Stimulated activated CD4-positive, alpha-beta T cell treated with anti-CD3 and anti-CD28 coated beads, Interleukin-1b, Interleukin-23, amount 100 ng/mL, for 4 hours (primary cell): Measurements from ENCODE around the gene RREB1.

Experiments
- DNase-seq, 2 donors: peaks; one replicate each; pipeline ENCODE4 v3.0.0-alpha.2; 2020; ENCODE audit warnings: low read depth in 2 of 2

Gene RREB1

GRCh38 chr6:7193122-7193521, 85.4 kb downstream of the RREB1 start:
- no peak for DNase-seq

DNA sequence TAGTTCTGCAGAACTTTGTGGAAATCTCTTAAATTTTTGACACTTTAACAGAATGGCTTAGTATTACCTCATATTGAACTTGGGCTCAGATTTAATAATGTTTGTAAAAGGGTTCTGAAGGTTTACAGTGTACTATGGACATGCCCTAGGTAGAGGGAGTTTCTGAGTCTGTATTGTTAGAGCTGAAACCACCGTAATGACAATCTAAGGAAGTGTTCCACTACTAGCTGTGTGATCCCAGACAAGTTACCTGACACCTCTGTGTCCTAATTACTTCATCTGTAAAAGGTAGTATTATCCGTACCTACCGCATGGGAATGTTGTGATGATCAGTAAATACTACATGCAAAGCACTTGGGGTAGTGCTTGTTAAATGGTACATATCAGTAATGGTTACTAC, 86.9 kb downstream of the RREB1 start:
- DNase-seq: no peak

GRCh38 chr6:7195339-7196018, 87.7 kb downstream of the RREB1 start:
- DNase-seq: no peak

DNA sequence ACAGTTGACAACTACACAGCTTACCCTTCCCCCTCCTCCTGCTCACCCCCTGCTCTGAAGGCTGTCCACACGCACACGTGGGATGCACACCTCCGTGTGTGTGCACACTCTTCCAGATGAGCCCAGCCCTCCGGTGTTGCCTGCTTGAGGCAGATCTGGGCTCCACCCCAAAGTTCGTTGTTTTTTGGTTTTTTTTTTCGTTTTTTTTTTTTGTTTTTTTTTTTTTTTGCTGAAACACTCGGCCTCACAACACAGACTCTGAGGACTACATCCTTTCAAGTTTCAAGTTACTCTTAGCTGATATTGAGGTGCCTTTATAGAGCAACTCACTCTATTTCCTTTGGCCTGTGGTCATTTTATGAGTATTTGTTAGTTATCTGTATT, 88.2 kb downstream of the RREB1 start:
- DNase-seq: no peak

- DNase-seq: no peak
Observed at GRCh38 chr6:7196685-7197283, 89.0 kb downstream of the RREB1 start.

DNA sequence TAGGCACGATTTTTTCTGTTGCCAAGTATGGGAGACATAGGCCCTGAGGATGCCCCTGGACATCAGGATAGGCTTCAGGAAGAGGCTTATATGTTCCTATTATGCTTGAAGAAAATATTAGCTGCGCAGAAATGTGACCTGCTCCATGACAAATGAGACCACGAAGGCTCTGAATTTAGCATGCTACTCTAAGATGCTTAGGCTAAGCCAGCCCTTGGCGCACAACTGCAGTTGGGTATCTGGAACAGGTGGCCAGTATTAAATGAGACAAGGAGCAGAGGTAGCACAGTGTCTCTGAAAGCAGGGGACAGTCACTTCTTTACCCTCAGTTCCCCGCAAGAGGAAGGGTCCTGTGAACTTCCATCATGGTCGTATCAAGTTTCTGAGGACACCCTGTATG, 90.0 kb downstream of the RREB1 start:
- DNase-seq: no peak

DNA sequence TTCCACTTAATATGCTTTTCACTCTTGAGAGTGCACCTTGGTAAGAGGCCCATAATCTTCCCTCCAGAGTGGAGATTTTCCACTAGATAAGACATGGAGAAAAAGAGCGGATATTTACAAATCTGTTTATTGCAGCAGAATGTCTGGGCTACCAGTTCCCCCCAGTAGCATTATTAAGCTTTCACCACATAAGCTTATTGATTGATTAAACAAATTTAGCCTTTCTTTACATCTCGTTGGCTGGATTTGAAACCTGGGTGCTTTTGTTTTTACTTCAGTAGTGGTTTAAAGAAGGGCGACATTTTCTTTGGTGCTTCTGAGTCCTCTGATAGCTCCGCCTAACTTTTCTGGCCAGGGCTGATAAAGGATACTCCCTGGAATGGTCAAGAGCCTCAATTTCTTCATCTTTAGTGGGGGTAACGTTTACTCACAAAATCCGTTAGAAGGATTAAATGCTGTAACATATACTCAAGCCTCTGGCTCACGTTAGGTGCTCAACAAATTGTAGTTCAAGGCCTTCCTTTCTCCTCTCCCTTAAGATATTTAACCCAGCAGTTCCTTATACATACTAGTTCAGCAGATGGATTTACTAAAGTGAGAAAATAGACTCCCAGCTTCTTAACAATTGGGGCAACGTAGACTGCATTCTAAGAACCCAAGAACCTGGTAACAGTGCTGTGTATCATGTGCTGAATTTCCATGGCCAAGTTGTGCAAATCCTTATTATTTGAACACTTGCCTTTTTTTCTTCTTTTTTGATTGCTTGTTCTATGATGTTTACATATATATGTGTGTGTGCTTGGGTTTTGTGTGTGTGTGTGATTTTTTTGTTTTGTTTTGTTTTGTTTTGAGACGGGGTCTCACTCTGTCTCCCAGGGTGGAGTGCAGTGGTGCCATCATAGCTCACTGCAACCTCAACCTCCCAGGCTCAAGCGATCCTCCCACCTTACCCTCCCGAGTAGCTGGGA, 91.4 kb downstream of the RREB1 start:
- no peak for DNase-seq

GRCh38 chr6:7200598-7201443, 93.1 kb downstream of the RREB1 start:
- no peak for DNase-seq

GRCh38 chr6:7201444-7201731, 93.6 kb downstream of the RREB1 start:
- no peak for DNase-seq

GRCh38 chr6:7201732-7202541, 94.2 kb downstream of the RREB1 start:
- no peak for DNase-seq

DNA sequence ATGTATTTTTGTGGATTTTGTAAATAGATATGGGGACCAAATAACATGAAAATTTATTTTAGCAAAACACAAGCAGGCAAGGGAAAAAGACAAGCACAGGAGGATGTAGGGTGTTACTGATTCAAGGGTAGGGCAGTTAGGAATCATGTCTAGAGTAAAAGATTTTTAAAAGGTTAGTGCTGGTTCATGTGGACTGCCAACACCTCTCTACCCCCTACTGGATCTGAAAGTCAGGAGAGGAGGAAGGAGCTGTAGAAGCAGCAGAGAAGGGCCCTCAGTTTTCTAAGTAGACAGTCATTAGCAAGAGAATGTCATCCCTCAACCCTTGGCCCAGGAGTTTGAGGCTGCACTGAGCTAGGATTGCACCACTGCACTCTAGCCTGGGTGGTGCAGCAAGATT, 95.2 kb downstream of the RREB1 start:
- no peak for DNase-seq

DNA sequence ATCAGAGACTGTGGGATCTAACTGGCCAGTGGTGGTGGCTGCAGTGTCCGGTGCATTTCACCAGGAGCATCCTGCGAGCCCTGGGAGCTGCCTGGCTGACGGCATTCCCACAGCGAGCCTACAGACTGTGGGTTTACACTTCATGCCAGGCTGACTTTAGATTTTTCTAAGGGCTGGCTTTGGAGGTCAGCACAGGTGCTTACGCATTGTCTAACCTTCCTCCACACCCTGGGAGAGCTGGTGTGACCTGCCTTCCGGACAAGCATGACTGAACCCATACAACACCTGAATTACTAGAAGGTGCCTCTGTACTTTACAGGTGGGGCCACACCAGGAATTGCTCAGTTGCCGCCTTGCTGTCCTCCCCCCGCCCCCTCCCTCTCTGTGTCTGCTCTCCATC, 96.2 kb downstream of the RREB1 start:
- no peak for DNase-seq

DNA sequence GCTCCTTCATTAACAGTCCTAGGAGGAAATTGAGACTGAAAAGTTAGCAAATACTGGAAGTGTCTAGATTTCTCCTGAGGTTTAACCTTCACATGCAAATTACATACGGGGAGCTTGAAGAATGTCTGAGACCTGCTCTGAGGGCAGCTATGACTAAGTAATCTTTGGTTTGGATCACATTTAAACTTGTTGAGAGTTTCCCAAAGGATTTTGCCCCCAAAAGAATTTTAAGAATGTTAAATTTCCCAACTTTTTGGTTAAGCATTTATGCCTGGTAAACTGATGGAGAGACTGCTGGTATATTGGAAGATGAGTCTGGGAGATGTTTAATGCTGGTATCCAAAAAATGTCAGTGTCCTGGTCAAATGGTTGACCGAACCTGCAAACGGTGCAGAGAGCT, 97.0 kb downstream of the RREB1 start:
- DNase-seq: no peak

GRCh38 chr6:7207720-7208119, 100.0 kb downstream of the RREB1 start:
- no peak for DNase-seq

- DNase-seq: no peak
Observed at GRCh38 chr6:7213416-7213815, 105.7 kb downstream of the RREB1 start.

DNA sequence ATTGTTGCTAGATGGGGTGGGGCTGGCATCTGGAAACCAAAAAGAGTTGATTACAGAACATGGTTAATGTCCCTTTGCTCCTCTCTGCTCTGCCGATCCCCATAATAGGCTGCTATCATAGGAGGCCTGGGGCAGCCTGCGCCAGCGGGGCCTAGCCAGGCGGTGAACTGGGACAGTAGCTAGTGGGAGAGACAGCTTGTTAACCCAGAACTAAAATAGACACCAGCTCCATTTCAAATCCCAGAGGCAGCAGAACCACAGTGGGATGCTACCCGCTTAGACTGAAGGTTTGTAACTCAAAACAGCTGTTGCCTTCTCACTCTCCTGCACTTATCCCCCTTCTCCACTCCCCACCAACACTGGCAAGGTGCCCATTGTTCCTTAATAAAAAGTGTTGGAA, 106.7 kb downstream of the RREB1 start:
- no peak for DNase-seq

- DNase-seq: no peak
Observed at GRCh38 chr6:7215131-7215530, 107.4 kb downstream of the RREB1 start.

- DNase-seq: no peak
Observed at GRCh38 chr6:7215798-7216231, 108.1 kb downstream of the RREB1 start.

DNA sequence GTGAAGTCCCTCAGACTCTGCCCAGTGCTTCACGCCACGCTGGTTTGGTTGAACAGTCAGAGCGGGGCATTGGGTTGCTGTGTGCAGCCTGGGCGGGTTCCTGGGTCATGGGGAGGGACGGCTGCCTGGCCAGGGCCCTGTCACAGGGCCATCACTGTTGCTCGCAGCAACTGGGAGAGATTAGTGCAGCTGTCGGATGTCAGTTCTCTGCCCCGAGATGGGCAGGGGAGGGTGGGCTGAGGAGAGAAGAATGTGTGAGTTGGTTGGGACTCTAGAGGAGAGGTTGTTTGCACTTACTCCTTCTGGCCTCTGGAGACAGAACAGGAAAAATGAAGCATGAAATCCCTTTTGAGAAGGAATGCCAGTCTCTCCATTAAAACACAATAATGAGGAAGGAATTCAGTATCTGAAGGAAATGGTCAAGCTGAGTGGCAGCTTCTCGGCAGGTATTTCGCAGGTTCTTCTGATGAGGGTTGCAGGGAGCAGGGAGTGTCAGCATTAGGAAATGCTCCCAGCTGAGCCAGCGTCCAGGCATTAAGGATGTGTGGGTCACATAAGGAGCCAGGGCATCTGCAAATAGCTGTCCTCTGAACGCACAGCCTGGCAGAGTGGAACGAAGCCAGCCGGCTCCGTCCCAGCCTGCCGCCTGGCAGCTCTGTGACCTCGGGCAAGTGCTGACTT, 109.3 kb downstream of the RREB1 start:
- DNase-seq: no peak

DNA sequence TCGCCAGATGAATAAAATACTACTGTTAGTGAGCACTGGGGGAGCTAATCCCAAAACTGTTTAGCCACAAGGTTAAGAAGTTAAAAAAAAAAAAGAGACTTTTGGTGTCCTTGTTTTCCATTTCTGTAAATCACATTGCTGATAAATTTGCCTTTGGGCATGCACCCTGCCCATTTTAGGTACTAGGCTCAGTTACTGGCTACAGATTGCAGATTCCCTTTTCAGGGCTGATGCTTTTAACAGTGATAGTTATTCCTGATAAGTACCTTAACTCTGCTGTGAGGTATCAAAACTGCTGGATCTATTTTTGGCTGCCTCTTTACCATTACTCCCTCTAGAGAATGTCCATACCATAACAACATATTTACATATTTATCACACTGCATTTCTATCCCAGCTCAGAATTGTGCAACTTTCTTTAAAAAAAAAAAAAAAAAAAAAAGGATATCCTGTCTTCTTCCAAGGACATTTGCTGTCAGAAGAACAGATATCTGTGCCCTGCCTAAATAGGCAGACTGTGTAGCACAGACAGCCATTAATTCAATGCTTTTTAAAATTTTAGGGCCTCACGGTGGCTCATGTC, 110.7 kb downstream of the RREB1 start:
- no peak for DNase-seq
